NT2/D1 (cell line): ENCODE results near the gene CORIN.

Experiments
- YY1 ChIP-seq: IDR thresholded peaks from 2 replicates; pipeline ENCODE4 v1.6.1; 2011; ENCODE audit not compliant: insufficient read length, insufficient read depth
- ZNF274 ChIP-seq: IDR thresholded peaks from 2 replicates; pipeline ENCODE4 v1.6.1; 2011; ENCODE audit warnings: mild to moderate bottlenecking, low read depth, low read length

DNA sequence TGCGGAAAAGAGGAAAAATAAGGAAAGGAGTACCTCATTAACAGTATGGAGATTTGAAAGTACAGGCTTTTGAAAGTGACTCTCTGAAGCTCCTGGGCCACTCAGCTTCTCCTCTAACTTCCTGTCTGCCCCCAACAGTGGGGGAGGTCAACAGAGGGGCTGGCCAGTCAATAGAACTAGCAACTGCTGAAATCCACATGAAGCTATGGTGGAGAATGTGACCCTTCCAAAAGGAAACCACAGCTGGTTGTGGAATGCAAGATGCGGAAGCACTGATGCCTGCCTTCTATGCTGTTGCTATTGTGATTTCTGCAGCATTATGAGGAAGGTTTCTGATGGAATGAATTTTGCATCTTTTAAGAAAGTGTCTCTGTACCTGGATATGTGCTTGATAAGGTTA is 2.4 kb downstream of the CORIN start:
- no peak for TF ChIP-seq YY1
- TF ChIP-seq ZNF274: no peak
